HEK293T (cell line): ENCODE measurements around the gene BANK1.
A peak's percentile ranks its signal among the peaks of the same experiment; 100 is the strongest.

ENCODE experiments used
- CTCF ChIA-PET: fragments of 350-600 bp; formaldehyde crosslinking; extraction: SDS; loops from one replicate; lab custom pipeline; 2021; ENCODE audit warnings: antibody characterized with exemption, inconsistent platforms; lab: Yijun Ruan, JAX
- POLR2A ChIA-PET: fragments of 350-600 bp; formaldehyde crosslinking; extraction: SDS; loops from one replicate; lab custom pipeline; 2020; ENCODE audit warnings: antibody characterized with exemption, inconsistent platforms; lab: Yijun Ruan, JAX
- DNase-seq: peaks from one replicate; pipeline ENCODE4 v3.0.0; 2012; ENCODE audit warnings: mixed read lengths; ENCODE audit errors: extremely low spot score
- ARNT ChIP-seq: fragments of 450-650 bp; IDR thresholded peaks from 2 replicates; pipeline ENCODE4 v1.6.1; 2017; ENCODE audit warnings: mild to moderate bottlenecking
- BHLHE40 ChIP-seq: fragments of 450-650 bp; IDR thresholded peaks from 2 replicates; pipeline ENCODE4 v1.6.1; 2016; ENCODE audit warnings: mild to moderate bottlenecking, moderate library complexity, borderline replicate concordance
- CTBP1 ChIP-seq: fragments of 450-650 bp; IDR thresholded peaks from 2 replicates; pipeline ENCODE4 v1.6.1; 2016; ENCODE audit warnings: borderline replicate concordance
- ELF4 ChIP-seq: fragments of 450-650 bp; IDR thresholded peaks from 2 replicates; pipeline ENCODE4 v1.6.1; 2017; ENCODE audit warnings: antibody characterized with exemption
- FOXA1 ChIP-seq: fragments of 450-650 bp; IDR thresholded peaks from 2 replicates; pipeline ENCODE4 v1.6.1; 2016; ENCODE audit warnings: mild to moderate bottlenecking
- FOXK2 ChIP-seq: fragments of 450-650 bp; IDR thresholded peaks from 2 replicates; pipeline ENCODE4 v1.6.1; 2016; ENCODE audit warnings: mild to moderate bottlenecking
- FOXM1 ChIP-seq: fragments of 450-650 bp; IDR thresholded peaks from 2 replicates; pipeline ENCODE4 v1.6.1; 2017; ENCODE audit warnings: mild to moderate bottlenecking, borderline replicate concordance
- HDGF ChIP-seq: fragments of 450-650 bp; IDR thresholded peaks from 2 replicates; pipeline ENCODE4 v1.6.1; 2017; ENCODE audit warnings: antibody characterized with exemption, borderline replicate concordance
- L3MBTL2 ChIP-seq: fragments of 450-650 bp; conservative IDR thresholded peaks from 2 replicates; pipeline ENCODE4 v1.6.1; 2016; ENCODE audit warnings: mild to moderate bottlenecking
- LEF1 ChIP-seq: fragments of 450-650 bp; IDR thresholded peaks from 2 replicates; pipeline ENCODE4 v1.6.1; 2017; ENCODE audit warnings: mild to moderate bottlenecking, borderline replicate concordance
- NFRKB ChIP-seq: fragments of 450-650 bp; IDR thresholded peaks from 2 replicates; pipeline ENCODE4 v1.6.1; 2016; ENCODE audit warnings: mild to moderate bottlenecking, moderate library complexity
- PKNOX1 ChIP-seq: fragments of 450-650 bp; IDR thresholded peaks from 2 replicates; pipeline ENCODE4 v1.6.1; 2016
- SP1 ChIP-seq: fragments of 450-650 bp; IDR thresholded peaks from 2 replicates; pipeline ENCODE4 v1.6.1; 2017
- SUZ12 ChIP-seq: fragments of 450-650 bp; IDR thresholded peaks from 2 replicates; pipeline ENCODE4 v1.6.1; 2016; ENCODE audit warnings: mild to moderate bottlenecking
- TARDBP ChIP-seq: fragments of 450-650 bp; IDR thresholded peaks from 2 replicates; pipeline ENCODE4 v1.6.1; 2016
- ZNF384 ChIP-seq: fragments of 450-650 bp; IDR thresholded peaks from 2 replicates; pipeline ENCODE4 v1.6.1; 2016

BANK1 gene

GRCh38 chr4:102027961-102028360, 237.4 kb downstream of the BANK1 start:
- DNase-seq: no peak
- TF ChIP-seq TARDBP (no peak), BHLHE40 (no peak), LEF1 (no peak), HDGF (no peak), FOXM1 (no peak), NFRKB (no peak), ARNT (no peak), FOXK2 (no peak), FOXA1 (no peak), CTBP1 (no peak), SUZ12 (no peak), SP1 (no peak), PKNOX1 (no peak), ZNF384 (no peak), ELF4 (no peak), L3MBTL2 (no peak)
- CTCF ChIA-PET: no interaction called here
- POLR2A ChIA-PET: no interaction called here

GRCh38 chr4:102031406-102031805, 240.9 kb downstream of the BANK1 start:
- DNase-seq: no peak
- TF ChIP-seq FOXK2 (no peak), FOXA1 (no peak)
- CTCF ChIA-PET: no interaction called here
- POLR2A ChIA-PET: no interaction called here

GRCh38 chr4:102036016-102036415, 245.5 kb downstream of the BANK1 start:
- DNase-seq: no peak

GRCh38 chr4:102036619-102037376, 246.3 kb downstream of the BANK1 start:
- TF ChIP-seq ELF4 (no peak), PKNOX1 (peak; percentile 62)
- DNase-seq: no peak
- ChIA-PET CTCF (no interaction called here), POLR2A (no interaction called here)

More at GRCh38 chr4:102036016-102036415, 245.5 kb downstream of the BANK1 start:
- ChIA-PET POLR2A (no interaction called here), CTCF (no interaction called here)
- no peak for TF ChIP-seq PKNOX1
- TF ChIP-seq LEF1: no peak
- no peak for TF ChIP-seq NFRKB
- no peak for TF ChIP-seq TARDBP

GRCh38 chr4:102037566-102037965, 247.0 kb downstream of the BANK1 start:
- POLR2A ChIA-PET: no interaction called here
- CTCF ChIA-PET: no interaction called here
- DNase-seq: no peak
- TF ChIP-seq HDGF (no peak), SP1 (no peak), CTBP1 (no peak), ELF4 (no peak)

- TF ChIP-seq SP1 (no peak), BHLHE40 (no peak), CTBP1 (no peak), ZNF384 (no peak), PKNOX1 (no peak), LEF1 (no peak), ELF4 (no peak), TARDBP (no peak), FOXA1 (no peak), NFRKB (no peak), L3MBTL2 (no peak), ARNT (no peak), HDGF (no peak), FOXM1 (no peak), FOXK2 (no peak), SUZ12 (no peak)
- POLR2A ChIA-PET: no interaction called here
- CTCF ChIA-PET: no interaction called here
- no peak for DNase-seq
Observed at GRCh38 chr4:102042871-102043802, 252.6 kb downstream of the BANK1 start.
